Cardiac septum (tissue), 1 donor: ENCODE results near the gene NAPB. TPM values are rescaled to one million over a fixed set of nuclear protein-coding genes. Genes with fewer than 3 reads are reported as not detected.

Experiments used
- DNase-seq: peaks from one replicate; pipeline ENCODE4 v3.0.0-alpha.2; 2020; ENCODE audit warnings: low spot score
- intact Hi-C: fragments of 100-400 bp; cut with DNase I; formaldehyde crosslinking; loops from one replicate; pipeline ENCODE4 v1.14.0; 2022
- total RNA-seq: library from RNA; stranded (reverse); fragmentation: NEBNext Ultra II Directional; extraction: Animal tissue kit (Norgen Biotek cat#: 25700); gene quantifications from one replicate; pipeline ENCODE4 v1.2.1, GENCODE V29; 2021
- donor health status: DM: no; HTN: no; CAD: no.

The NAPB gene
- total RNA-seq, 1 donor from 2014 or later: 6.1 TPM

DNA sequence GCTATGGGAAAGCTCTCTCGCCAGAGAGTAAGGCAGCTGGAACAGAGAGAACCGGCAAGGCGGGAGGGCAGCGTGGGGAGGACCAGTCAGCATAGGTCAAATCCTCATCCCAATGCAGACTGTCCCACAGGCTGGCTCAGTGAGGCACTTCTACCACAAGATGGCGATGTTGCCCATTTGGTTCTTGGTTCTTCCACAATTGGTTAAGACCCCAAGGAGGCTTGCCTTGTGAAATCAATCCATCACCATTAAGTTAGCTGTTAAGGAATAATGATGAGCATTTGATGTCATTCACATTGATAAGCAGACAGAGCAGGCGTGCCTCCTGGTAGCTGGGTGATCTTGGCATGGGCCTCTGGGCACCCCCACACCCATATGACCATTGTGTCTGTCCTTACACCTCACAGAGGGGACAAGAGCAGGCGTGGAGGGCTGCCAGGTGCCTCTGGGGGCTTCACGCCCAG, 20.6 kb upstream of the NAPB start:
- DNase-seq: peak; percentile 79
- intact Hi-C loops: loop anchor here (5.0 kb wide), 1 partner anchor 165 kb away; the partner anchor contains the start of gene CST9

DNA sequence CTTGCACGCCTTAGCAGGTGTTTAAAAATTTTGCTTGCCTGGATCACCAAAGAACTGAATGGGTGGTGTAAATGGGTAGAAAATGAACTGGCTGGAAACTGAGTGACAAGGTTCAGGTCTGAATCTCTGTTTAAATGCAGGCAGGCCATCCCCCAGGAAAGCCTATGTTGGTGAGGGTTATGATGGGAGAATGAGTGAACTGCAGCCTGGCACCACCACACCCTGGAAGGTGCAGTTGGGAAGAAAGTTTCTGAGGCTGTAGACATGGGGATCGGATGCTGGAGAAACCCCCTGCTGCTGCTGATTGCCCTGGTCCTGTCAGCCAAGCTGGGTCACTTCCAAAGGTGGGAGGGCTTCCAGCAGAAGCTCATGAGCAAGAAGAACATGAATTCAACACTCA, 18.7 kb upstream of the NAPB start:
- intact Hi-C loops: loop anchor here (5.0 kb wide), 1 partner anchor 167 kb away; the partner anchor contains the start of gene CST9
- no peak for DNase-seq

DNA sequence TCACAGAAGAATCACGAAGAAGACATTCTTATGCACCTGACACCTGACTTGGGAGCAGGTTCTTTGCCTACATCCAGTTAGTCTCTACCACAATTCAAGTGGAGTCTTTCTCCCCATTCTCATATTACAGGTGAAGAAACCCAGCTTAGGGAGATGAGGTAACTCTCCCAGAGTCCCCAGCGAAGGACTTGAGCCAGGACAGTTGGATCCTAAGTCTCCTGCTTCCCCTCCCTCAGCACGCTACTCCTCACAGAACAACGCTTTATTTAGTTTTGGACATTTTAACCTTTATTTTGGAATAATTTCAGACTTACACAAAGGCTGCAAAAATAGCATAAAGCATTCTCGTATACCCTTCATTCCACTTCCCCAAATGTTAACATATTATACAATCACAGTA, 17.4 kb upstream of the NAPB start:
- intact Hi-C loops: no loop called here
- DNase-seq: no peak

DNA sequence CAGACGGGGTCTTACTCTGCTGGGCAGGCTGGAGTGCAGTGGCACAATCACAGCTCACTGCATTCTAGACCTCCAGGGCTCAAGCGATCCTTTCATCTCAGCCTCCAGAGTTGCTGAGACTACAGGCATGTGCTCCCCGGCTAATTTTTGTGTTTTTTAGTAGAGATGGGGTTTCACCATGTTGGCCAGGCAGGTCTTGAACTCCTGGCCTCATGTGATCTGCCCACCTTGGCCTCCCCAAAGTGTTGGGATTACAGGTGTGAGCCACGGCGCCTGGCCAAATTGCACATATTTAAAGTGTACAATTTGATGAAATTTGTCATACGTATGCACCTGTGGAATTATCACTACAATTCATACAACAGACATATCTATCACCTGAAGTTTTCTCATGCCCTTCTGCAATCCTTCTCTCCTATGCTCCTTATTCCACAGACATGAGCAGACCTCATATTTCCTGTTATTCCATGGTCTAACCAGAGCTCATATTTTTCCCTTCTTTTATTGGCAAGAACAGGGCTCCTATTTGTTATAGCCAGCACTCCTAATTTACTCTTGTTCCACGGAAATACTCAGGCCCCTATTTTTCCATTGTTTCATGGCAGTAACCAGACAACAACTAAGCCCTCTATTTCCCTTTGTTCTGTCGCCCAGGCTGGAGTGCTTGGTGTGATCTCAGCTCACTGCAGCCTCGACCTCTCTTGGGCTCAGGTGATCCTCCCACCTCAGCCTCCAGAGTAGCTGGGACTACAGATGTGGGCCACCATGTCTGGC, 16.0 kb upstream of the NAPB start:
- intact Hi-C loops: no loop called here
- peak; percentile 59 for DNase-seq

DNA sequence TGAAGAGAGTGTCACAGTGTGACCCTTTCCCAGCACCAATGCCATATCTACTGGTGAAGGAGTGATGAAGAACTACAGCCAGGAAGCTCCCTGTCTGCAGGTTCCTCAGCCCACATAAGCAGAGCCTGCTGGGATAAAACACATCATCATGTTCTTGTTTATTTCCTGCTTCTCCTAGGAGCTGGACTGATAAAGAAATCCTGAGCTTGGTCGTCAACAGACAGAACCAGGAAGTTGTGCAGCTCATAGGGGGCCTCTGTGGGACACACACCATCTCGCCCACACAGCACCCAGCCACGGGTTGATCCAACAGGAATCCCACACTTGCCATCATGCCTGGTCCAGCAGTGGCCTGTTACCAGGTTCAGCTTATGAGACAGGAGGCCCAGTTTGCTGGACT, 15.4 kb upstream of the NAPB start:
- intact Hi-C loops: no loop called here
- no peak for DNase-seq

DNA sequence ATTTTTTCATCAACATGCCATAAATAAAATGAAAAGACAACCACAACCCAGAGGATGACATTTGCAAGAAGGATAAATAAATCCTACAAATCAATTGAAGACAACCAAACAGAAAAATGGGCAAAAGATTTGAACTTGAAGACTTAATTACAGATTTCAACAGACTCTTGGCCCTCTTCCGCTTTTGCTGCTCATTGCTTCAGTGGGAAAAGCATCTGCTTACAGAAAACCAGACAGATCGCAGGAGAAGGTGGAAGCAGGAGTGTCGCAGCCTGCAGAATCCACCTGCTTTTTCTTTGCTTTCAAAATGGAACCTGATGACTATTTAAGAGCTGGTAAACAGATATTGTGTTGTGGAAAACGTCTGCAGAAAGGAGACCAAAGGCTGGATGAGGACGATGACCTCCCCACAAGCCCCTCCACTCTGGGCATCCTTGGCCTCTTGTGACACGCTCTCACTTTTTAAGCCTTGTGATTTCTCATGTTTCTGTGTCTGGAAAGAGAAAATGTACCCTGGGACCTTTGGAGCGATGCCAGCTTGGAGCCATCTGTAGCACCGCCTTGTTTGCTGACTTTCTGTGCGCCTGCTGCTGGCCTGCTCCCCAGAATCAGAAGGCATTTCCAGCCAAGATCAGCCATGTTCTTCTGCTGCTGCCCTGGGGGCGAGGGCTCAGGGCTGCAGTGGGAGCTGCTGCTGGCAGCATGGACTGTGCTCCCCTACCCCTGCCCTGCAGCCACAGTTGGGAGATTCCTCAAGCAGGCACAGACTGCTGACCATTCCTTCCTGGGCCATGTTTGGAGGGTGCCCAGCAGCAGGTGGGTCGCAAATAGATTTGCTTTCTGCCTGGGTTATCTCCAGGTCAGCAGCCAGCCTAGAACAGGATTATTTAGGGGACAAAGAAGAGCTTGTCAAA, 14.6 kb upstream of the NAPB start:
- intact Hi-C loops: no loop called here
- DNase-seq: no peak

DNA sequence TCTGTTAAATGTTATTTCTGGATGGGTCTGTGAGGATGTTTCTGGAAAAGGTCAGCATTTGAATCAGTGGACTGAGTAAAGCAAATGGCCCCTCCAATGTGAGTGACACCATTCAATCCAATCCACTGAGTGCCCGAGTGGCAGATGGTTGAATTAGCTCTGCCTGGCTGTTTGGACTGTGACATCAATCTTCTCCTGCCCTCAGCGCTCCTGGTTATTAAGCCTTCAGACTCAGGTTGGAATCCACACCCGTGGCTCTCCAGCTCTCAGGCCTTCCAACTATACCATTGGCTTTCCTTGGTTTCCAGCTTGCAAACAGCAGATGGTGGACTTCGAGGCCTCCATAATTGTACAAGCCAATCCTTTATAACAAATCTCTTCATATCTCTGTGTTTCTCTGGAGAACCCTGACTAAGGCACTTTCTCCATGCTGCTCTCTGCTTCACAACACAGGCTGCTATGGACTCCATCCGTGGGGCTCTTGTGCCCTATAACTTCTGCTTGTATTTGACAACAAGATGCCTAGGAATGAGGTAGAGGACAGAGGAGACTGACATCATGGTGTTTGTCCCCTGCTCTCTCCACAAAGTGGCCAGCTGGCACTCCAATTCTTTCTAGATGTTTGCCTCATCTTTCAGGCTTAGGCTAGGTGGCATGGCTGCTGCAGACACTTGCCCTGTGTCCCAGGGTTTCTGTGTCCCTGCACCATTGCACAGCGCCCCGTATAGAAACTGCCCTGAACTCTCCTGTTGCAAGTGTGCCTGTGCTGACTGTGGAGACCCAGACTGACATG, 13.4 kb upstream of the NAPB start:
- intact Hi-C loops: no loop called here
- no peak for DNase-seq

DNA sequence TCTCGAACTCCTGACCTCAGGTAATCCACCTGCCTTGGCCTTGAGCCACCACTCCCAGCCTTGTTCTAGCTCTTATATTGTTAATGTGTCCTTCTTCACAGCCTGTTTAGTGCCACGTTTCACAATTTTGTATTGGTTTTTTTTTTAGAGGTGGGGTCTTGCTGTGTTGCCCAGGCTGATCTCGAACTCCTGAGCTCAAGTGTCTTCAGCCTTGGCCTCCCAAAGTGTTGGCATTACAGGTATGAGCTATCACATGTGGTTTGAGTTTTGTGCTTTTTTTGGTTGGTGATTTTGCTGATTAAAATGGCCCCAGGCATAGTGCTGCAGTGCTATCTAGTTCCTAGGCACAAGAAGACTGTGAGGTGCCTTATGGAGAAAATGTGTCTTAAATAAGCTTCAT, 12.3 kb upstream of the NAPB start:
- DNase-seq: no peak
- intact Hi-C loops: no loop called here

DNA sequence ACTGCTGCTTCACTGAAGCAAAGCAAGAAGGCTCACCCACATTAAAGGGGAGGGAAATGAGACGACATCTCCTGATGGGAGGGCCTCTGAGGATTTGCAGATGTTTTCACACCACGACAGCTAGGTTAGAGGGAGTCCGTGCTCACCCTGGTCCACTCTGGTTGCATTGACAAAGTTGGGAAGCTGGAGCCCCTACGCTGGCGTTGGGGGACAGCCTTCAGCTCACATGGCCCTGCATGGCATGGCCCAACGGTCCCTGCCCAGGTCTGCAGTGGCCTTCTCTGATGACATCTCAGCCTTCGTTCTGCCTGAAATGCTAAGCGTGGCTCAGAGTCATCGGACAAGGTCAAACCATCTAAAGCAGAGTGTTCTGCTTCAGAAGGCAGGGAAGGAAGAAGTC, 3.8 kb upstream of the NAPB start:
- no peak for DNase-seq
- intact Hi-C loops: no loop called here

DNA sequence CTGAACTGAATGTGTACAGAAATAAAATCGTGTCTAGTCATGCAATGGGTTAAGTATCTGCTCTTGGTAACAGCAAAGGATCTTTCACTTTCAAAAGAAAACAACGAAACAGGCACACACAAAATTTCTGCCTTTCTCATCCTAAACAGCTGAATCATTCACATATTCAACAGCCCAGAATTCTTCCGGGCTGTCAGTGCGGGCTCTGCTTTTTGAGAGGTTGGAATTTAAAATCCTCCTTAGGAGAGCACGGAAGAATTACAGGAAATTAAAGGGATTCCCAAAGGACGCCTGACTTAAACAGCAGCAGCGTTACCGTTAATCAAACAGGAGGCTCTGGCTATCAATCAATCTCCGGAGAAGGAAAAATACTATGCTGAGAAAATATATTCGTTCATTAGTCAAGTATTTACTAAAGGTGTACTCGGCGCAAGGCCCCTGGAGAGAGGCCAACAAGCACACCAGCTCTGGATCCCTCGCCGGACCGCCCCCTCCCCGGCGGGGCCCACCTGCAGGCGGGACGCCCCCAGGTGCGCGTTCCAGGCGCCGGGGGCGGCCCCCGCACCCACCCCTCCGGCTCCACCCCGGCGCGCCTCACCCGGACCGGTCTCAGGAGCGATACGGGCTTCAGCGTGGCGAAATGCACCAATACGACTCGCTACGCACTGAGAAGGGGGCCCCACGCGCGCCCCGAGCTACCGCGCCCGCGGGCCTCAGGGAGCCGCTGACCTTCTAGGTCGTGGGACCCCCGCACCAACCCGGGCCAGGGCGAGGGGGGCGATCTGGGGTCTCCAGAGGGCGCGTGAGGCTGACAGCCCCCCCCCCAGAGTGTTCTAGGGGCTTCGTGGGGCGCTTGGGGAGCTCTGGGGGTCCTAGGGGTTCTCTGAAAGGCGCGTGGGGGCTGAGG, 1.0 kb downstream of the NAPB start:
- DNase-seq: no peak
- intact Hi-C loops: loop anchor here (5.0 kb wide), 1 partner anchor 58 kb away; the partner anchor contains the start of gene GZF1

DNA sequence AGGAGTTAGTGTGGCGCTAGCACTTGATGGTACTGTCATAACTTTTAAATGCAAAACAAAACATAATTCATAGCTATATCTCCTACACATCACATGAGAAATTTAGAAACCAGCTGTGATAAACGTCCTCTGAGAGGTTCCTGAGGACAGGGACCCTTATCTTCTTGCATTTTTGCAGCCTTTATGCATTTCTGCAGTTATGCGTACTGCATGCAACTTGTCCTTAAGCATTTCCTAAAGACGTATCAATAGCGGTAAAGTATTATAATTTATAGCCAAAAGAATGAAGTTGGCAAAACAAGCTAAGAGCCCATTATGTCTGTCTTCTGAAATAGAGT, 1.7 kb downstream of the NAPB start:
- DNase-seq: no peak
- intact Hi-C loops: no loop called here

DNA sequence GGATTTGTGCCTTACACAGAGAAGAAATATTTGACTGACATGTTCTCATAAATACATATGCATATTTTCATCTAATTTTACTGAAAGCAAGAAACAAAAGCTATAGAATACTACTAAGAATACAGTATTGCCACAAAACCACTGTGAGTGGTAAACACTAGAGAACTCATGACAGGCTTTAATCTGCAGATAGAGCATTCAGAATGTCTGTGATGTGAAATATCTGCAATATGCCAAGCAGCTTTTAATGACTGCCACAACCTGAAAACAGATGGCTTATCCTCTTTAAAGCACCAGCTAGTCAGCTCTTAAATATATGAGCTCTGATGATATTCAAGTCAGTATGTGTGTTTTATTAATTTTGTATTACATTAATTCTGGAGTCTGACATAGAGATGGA, 3.4 kb downstream of the NAPB start:
- intact Hi-C loops: no loop called here

DNA sequence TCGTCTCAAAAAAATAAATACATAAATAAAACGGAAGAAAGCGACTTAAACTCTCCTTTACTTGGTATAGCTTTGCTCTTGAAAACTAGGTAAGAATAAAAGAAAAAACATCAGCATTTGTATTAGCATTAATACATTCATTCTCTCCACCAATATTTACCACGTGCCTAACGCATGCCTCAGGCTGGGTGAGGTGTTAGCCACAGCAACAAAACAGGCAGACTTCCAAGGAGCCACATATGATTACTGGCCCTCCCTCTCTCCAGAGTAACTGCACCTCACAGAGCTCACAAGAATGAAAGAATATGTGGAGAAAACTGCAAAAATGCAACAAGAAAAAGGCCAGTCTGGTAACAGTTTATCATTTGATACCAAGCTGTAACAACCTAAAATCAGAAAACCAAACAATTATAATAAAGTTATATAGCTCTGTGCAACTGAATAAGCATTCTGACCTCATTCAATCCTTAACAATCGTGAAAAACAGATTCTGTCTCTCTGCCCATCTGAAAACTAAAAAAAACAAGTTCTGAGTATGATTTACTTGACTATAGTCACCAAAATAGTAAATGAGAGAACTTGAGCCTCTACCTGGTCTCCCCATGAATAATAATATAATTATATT, 5.2 kb downstream of the NAPB start:
- no peak for DNase-seq
- intact Hi-C loops: no loop called here

More for the DNA sequence above, 3.4 kb downstream of the NAPB start:
- DNase-seq: no peak

DNA sequence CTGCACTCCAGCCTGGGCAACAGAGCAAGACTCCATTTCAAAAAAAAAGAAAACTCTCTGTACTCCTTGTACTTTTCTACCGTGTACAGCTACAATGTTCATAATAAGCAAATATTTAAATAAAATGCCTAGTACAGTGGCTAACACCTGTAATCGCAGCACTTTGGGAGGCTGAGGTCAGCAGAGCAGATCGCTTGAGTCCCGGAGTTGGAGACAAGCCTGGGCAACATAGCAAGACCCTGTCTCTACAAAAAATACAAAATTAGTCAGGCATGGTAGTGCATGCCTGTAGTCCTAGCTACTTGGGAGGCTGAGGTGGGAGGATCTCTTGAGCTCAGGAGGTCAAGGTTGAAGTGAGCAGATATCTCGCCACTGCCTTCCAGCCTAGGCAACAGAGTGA, 5.7 kb downstream of the NAPB start:
- no peak for DNase-seq
- intact Hi-C loops: no loop called here

DNA sequence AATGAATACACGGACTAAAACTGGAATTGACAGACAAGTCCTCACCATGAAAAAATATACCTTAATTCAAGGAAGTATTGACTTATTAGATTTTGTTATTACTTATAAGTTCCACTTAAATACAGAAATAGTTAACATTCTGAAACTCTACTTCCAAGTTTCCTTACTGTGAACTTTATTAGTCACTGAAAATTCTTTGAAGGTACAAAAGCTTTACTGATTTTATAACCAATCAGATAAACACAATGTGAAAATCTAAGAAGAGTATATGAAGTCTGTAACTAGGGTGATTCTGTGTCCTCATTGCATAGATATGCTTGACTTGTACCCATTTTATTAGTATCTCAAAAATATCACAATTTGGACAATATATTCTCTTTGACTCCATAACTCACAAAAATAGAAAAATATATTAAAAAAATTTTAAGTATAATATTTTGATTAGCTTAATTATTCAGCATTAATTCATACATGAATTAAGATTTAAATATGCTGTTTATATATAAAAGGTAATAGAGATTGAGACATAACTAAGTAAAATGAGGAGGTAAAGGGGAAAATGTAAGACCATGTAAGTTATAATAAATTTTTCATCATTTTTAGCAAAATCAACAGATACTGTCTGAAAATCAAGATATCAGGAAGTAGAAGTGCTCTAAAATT, 6.6 kb downstream of the NAPB start:
- intact Hi-C loops: no loop called here
- DNase-seq: no peak

DNA sequence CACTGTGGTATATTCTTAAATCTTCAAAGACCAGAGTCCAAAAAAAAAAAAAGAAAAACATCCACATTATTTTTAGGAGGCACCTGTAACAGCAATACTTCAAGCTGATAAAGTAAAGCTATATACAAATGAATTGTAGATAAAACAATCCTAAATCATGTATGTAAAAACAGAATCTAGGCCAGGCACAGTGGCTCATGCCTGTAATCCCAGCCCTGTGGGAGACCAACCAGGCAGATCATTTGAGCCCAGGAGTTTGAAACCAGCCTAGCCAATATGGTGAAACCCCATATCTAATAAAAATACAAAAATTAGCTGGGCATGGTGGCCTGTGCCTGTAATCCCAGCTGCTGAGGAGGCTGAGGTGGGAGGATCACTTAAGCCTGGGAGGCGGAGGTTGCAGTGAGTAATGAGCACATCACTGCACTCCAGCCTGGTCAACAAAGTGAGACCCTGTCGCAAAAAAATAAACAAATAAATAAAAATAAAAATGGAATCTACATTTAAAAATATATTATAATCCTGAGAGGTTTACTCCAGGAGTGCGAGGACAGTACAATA, 7.3 kb downstream of the NAPB start:
- intact Hi-C loops: no loop called here
- DNase-seq: no peak

DNA sequence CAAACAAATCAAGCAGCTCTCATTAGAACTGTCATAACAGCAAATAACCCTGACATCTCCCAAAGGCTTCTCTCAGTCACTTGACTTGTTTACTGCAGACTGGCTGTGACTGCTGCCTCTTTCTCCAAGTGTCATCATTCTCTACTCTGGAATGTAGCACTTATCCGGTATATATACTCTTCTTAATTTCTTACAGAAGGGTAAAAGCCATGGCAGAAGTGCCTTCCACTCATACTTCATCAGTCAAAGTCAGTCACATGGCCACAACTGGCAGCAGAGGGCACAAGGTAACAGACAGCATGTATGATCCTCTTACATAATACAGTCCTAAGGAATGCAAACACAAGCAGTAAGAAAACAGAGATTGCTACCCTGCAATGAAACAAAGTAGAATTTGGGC, 9.3 kb downstream of the NAPB start:
- DNase-seq: no peak
- intact Hi-C loops: no loop called here
